GM12801 (cell line): ENCODE results near the gene CREB3L2.

Experiments
- CTCF ChIP-seq: IDR thresholded peaks from one replicate; pipeline ENCODE4 v1.5.1; 2011; ENCODE audit warnings: control low read depth; ENCODE audit not compliant: insufficient read length; ENCODE audit errors: extremely low read depth

Gene CREB3L2

GRCh38 chr7:138024343-138024691 is 22.4 kb upstream of the CREB3L2 start:
- TF ChIP-seq CTCF = no peak

- TF ChIP-seq CTCF = no peak
Observed at GRCh38 chr7:138023618-138024342, 21.9 kb upstream of the CREB3L2 start.

GRCh38 chr7:138021889-138022288 is 20.0 kb upstream of the CREB3L2 start:
- no peak for TF ChIP-seq CTCF

- TF ChIP-seq CTCF = no peak
Observed at GRCh38 chr7:138017992-138018391, 16.1 kb upstream of the CREB3L2 start.

- TF ChIP-seq CTCF = no peak
Observed at GRCh38 chr7:138015096-138015495, 13.2 kb upstream of the CREB3L2 start.

GRCh38 chr7:138014686-138015085 is 12.8 kb upstream of the CREB3L2 start:
- no peak for TF ChIP-seq CTCF

GRCh38 chr7:138009350-138009653 is 7.4 kb upstream of the CREB3L2 start:
- TF ChIP-seq CTCF = no peak
